Occipital lobe (tissue), 2 donors: Measurements from ENCODE around the gene FBLN2. TPM values are rescaled to one million over a fixed set of nuclear protein-coding genes. Genes with fewer than 3 reads are reported as not detected.

ENCODE experiments used
- DNase-seq: peaks from one replicate; lab custom pipeline; 2025; lab: John Stamatoyannopoulos, UW
- total RNA-seq: library from RNA; depleted of rRNA; stranded (reverse); fragments of >200 nt; gene quantifications from one replicate; pipeline ENCODE4 v1.2.3, GENCODE V29; 2014

The FBLN2 gene
- total RNA-seq, 1 donor from 2014 or later = 9.4 TPM

- no peak for DNase-seq
Observed at GRCh38 chr3:13659221-13659969, 110.5 kb downstream of the FBLN2 start.

GRCh38 chr3:13660042-13660874, 111.3 kb downstream of the FBLN2 start:
- no peak for DNase-seq

DNA sequence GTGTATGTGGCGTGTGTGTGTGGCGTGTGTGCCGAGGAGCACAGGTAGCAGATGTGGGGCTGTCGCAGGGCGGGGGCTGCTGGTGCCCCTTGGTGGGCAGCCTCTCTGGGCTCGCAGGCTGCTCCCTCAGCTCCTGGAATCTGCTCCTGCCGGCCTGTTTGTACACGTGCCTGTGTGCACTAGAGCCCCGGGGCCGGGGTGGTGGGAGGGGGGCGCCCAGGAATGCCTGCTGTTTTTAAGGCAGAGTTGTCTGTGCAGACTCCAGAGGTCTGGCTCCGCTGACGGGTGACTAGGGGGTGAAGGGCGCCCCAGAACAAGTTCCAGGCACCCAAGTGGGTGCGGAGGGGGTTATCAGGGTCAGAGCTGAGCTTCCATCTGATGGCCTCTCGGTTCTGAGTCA, 112.2 kb downstream of the FBLN2 start:
- DNase-seq = no peak

GRCh38 chr3:13662238-13662847, 113.4 kb downstream of the FBLN2 start:
- DNase-seq = no peak

GRCh38 chr3:13663781-13664535, 115.0 kb downstream of the FBLN2 start:
- DNase-seq = no peak

GRCh38 chr3:13665582-13666226, 116.8 kb downstream of the FBLN2 start:
- no peak for DNase-seq

GRCh38 chr3:13666227-13666619, 117.3 kb downstream of the FBLN2 start:
- no peak for DNase-seq

- DNase-seq = no peak
Observed at GRCh38 chr3:13666781-13667709, 118.1 kb downstream of the FBLN2 start.

DNA sequence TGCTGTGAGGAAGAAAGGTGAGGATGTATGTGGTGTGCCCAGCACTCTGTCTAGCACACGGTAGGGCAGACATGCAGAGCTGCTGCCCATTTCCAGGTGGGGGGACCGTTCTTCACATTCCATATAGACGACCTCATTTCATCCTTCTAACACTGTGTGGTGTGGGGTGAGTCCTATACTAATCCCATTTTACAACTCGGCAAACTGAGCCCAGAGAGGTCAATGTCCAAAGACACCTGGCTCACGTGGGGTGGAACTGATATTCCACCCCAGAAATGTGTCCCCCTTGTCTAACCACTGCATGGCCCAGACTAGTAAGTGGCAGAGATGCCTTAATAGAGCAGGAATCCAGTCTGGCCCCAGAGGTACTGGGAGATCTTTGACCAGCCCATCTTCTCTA, 119.2 kb downstream of the FBLN2 start:
- no peak for DNase-seq

GRCh38 chr3:13669457-13669856, 120.5 kb downstream of the FBLN2 start:
- DNase-seq = no peak

DNA sequence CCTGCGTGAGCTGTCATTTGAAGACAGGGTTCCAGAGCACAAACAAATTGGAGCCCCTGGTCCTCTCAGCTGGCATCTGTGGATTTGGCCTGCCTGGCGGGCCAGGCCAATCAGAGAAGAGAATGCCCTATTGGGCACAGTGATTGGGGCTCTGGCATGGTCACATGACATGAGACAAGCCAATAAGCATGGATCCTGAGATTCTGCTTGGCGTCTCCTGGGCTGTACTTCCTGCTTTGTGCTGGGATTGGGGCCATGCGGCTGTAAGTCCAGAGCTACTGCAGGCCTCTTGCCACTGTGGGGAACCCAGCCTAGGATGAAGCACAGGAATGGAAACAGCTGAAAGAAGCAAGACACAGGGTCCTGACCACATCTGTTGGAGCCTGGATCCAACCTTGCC, 121.4 kb downstream of the FBLN2 start:
- DNase-seq = no peak

GRCh38 chr3:13671482-13672233, 122.7 kb downstream of the FBLN2 start:
- DNase-seq = no peak

- no peak for DNase-seq
Observed at GRCh38 chr3:13673207-13673606, 124.3 kb downstream of the FBLN2 start.

- DNase-seq = no peak
Observed at GRCh38 chr3:13674538-13675185, 125.7 kb downstream of the FBLN2 start.

- no peak for DNase-seq
Observed at GRCh38 chr3:13676356-13677017, 127.6 kb downstream of the FBLN2 start.

DNA sequence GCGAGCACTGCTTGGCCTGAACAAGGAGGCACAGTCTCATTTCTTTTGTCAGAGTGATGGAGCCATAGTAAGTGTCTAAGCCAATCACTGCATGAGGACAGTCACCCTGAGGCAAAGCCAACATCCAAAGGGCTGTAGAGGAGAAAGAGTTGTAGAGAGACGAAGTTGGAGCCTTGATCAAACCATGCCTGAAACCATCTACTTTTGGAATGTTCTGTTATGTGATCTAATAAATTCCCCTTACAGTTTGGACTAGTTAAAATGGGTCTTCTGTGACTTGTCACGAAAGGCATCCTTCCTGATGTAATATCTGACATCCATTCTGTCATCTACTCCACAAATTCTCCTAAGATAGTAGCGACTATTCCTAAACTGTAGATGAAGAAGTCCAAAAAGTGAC, 128.3 kb downstream of the FBLN2 start:
- no peak for DNase-seq

GRCh38 chr3:13681931-13682330, 133.0 kb downstream of the FBLN2 start:
- DNase-seq = no peak

DNA sequence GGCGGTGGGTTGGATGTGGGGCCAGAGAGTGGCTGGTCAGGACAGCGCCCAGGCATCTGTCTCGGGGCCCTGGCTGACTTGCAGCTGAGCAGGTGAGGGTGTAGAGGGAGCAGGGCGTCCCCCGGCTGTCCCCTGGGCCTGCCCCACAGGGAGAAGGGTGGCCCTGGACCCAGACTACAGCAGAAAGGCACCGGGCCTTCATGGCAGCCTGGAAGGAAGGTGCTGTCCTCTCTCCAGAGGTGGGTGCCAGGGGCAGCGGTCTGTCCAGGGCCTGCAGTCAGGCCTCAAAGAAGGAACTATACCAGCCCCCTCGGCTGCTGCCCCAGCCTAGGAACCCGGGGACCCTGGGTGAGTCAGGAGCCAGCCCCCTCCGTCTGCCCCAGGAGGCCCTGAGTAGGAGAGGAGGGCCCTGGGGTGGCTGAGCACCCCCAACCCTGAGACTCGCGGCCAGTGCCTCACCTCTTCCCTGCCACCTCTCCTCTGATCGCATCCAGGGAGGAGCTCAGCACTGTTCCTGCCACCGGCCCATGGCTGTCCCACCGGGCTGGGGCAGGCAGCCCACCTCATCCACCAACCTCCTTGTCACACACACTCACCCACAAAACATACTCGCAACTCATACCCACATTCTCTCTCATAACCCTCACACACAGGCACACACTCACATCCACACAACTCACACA, 133.5 kb downstream of the FBLN2 start:
- DNase-seq = no peak
